OCI-LY7 (cell line): ENCODE measurements around the gene CRACR2B. TPM values are rescaled to one million over a fixed set of nuclear protein-coding genes. Genes with fewer than 3 reads are reported as not detected.

Experiments used
- BruUV-seq: library from RNA; stranded (reverse); fragments of 400-500 nt; replicated peaks from 2 replicates; lab custom pipeline; 2021; lab: Mats Ljungman, UMichigan
- CTCF ChIA-PET: fragments of 300-600 bp; sonication (Branson Sonifier 250); formaldehyde crosslinking; loops from one replicate; lab custom pipeline; 2022; ENCODE audit warnings: antibody characterized with exemption; ENCODE audit not compliant: unreplicated experiment; lab: Charles Lee
- POLR2A ChIA-PET: fragments of 300-600 bp; sonication (Branson Sonifier 250); formaldehyde crosslinking; loops from one replicate; lab custom pipeline; 2022; ENCODE audit warnings: antibody characterized with exemption; lab: Charles Lee
- DNase-seq: peaks from one replicate; pipeline ENCODE4 v3.0.0-alpha.2; 2015; ENCODE audit warnings: low spot score
- H2AFZ ChIP-seq: fragments of 200-600 bp; sonication (generic), shearing (Covaris generic); 2 replicates; pipeline ENCODE4 v1.6.1; 2014; ENCODE audit warnings: mild to moderate bottlenecking, antibody characterized with exemption, low read length, moderate library complexity
- H3K27ac ChIP-seq: fragments of 200-600 bp; sonication (generic); 2 replicates; pipeline ENCODE4 v1.5.1; 2014; ENCODE audit warnings: mixed run types, low read depth, mild to moderate bottlenecking, moderate library complexity, low read length, inconsistent platforms; ENCODE audit not compliant: poor library complexity, severe bottlenecking
- H3K36me3 ChIP-seq: fragments of 200-600 bp; sonication (generic); 2 replicates; pipeline ENCODE4 v1.6.1; 2014; ENCODE audit warnings: mild to moderate bottlenecking, antibody characterized with exemption, low read length, moderate library complexity, mixed read lengths; ENCODE audit not compliant: insufficient read depth
- H3K4me1 ChIP-seq: fragments of 200-600 bp; sonication (generic); 2 replicates; pipeline ENCODE4 v1.5.1; 2014; ENCODE audit warnings: mild to moderate bottlenecking, low read length; ENCODE audit not compliant: insufficient read depth, poor library complexity, severe bottlenecking
- H3K4me2 ChIP-seq: fragments of 200-600 bp; sonication (generic); 2 replicates; pipeline ENCODE4 v1.6.1; 2014; ENCODE audit warnings: mild to moderate bottlenecking, low read length
- H3K4me3 ChIP-seq: fragments of 200-600 bp; sonication (generic); 2 replicates; pipeline ENCODE4 v1.5.1; 2014; ENCODE audit warnings: mild to moderate bottlenecking, low read depth, low read length; ENCODE audit not compliant: poor library complexity, severe bottlenecking
- H3K79me2 ChIP-seq: fragments of 200-600 bp; sonication (generic); 2 replicates; pipeline ENCODE4 v1.6.1; 2016; ENCODE audit warnings: low read depth, mild to moderate bottlenecking, low read length, moderate library complexity, mixed read lengths; ENCODE audit not compliant: insufficient read depth
- H3K9me2 ChIP-seq: fragments of 200-600 bp; sonication (generic); 2 replicates; pipeline ENCODE4 v1.6.1; 2016; ENCODE audit warnings: mild to moderate bottlenecking, low read length, mixed read lengths; ENCODE audit not compliant: insufficient read depth
- H3K9me3 ChIP-seq: fragments of 200-600 bp; sonication (generic); 2 replicates; pipeline ENCODE4 v1.6.1; 2014; ENCODE audit warnings: mild to moderate bottlenecking, mixed run types, low read length, mixed read lengths
- H4K20me1 ChIP-seq: fragments of 200-600 bp; sonication (generic); 2 replicates; pipeline ENCODE4 v1.6.1; 2014; ENCODE audit warnings: mild to moderate bottlenecking, antibody characterized with exemption, low read length, moderate library complexity, mixed read lengths; ENCODE audit not compliant: insufficient read depth
- CTCF ChIP-seq: fragments of 200-600 bp; sonication (generic); conservative IDR thresholded peaks from 2 replicates; pipeline ENCODE4 v1.5.1; 2014; ENCODE audit warnings: mild to moderate bottlenecking, antibody characterized with exemption, low read length, moderate library complexity, mixed read lengths
- EZH2phosphoT487 ChIP-seq: fragments of 200-600 bp; sonication (generic); IDR thresholded peaks from 2 replicates; pipeline ENCODE4 v1.6.1; 2018; ENCODE audit warnings: low read depth, borderline replicate concordance, mild to moderate bottlenecking, mixed run types, antibody characterized with exemption, low read length, moderate library complexity, mixed read lengths
- intact Hi-C: fragments of 100-400 bp; cut with micrococcal nuclease; formaldehyde crosslinking; loops from one replicate; pipeline ENCODE4 v1.10.0; 2022; ENCODE audit not compliant: unreplicated experiment
- total RNA-seq, 2 experiments: library from RNA; depleted of rRNA in 1 of 2; stranded (reverse); fragments of >200 nt in 1 of 2; shearing (Covaris generic) in 1 of 2; gene quantifications; 2 replicates each; pipeline ENCODE4 v1.2.3, GENCODE V29; 2014 to 2022

Gene CRACR2B
- total RNA-seq, 2 experiments from 2014 or later: 2.8 to 20.1 TPM

GRCh38 chr11:828506-829175 lies 922 bp downstream of the CRACR2B start:
- Histone ChIP-seq H3K4me2 (0 out of 2 replicates have a peak overlapping the region, but pooled peaks have one; percentile 68), H3K27ac (no peak overlapping the region), H3K36me3 (no peaks in the 10 kb centered on the region), H3K79me2 (no peaks in the 10 kb centered on the region), H3K9me2 (no peaks in the 10 kb centered on the region), H3K4me3 (no peak overlapping the region), H2AFZ (no peak overlapping the region), H3K9me3 (no peaks in the 10 kb centered on the region), H4K20me1 (no peaks in the 10 kb centered on the region), H3K4me1 (peaks cover 36% of the 10 kb centered on the region)
- no peak for DNase-seq
- intact Hi-C loops: no loop called here
- CTCF ChIA-PET: no interaction called here
- BruUV-seq: no TSS peak
- POLR2A ChIA-PET: interaction anchor here (0.7 kb wide), 1 partner anchor 14 kb away, joined by 3 read pairs; the partner anchor contains the start of gene TSPAN4
- TF ChIP-seq CTCF (no peak), EZH2phosphoT487 (no peak)

GRCh38 chr11:829176-829846 lies 1.6 kb downstream of the CRACR2B start:
- no peak for DNase-seq
- Histone ChIP-seq H3K4me1 (peaks cover 36% of the 10 kb centered on the region), H3K79me2 (no peaks in the 10 kb centered on the region), H3K9me3 (no peaks in the 10 kb centered on the region), H3K4me2 (peak overlapping the region; percentile 68), H3K27ac (no peak overlapping the region), H3K9me2 (no peaks in the 10 kb centered on the region), H3K36me3 (no peaks in the 10 kb centered on the region), H3K4me3 (peak overlapping the region; percentile 29), H4K20me1 (no peaks in the 10 kb centered on the region), H2AFZ (no peak overlapping the region)
- BruUV-seq: no TSS peak
- TF ChIP-seq CTCF: no peak
- TF ChIP-seq EZH2phosphoT487: no peak
- intact Hi-C loops: no loop called here
- CTCF ChIA-PET: no interaction called here
- POLR2A ChIA-PET: interaction anchor here (0.7 to 1.0 kb wide), 2 partner anchors 14 kb away, joined by 3 to 4 read pairs; partner anchors contain the start of gene TSPAN4

- POLR2A ChIA-PET: interaction anchor here (1.0 kb wide), 1 partner anchor 13 kb away, joined by 4 read pairs; no protein-coding TSS in a partner anchor
- no peaks in the 10 kb centered on the region for H4K20me1 ChIP-seq
- CTCF ChIA-PET: no interaction called here
- H3K36me3 ChIP-seq: no peaks in the 10 kb centered on the region
- no peaks in the 10 kb centered on the region for H3K79me2 ChIP-seq
- no peak overlapping the region for H2AFZ ChIP-seq
- no peak overlapping the region for H3K27ac ChIP-seq
- intact Hi-C loops: no loop called here
- no peak for TF ChIP-seq EZH2phosphoT487
- no peak for TF ChIP-seq CTCF
- peak overlapping the region; percentile 29 for H3K4me3 ChIP-seq
- H3K9me2 ChIP-seq: no peaks in the 10 kb centered on the region
- peak overlapping the region; percentile 68 for H3K4me2 ChIP-seq
- BruUV-seq: no TSS peak
- DNase-seq: no peak
- peaks cover 36% of the 10 kb centered on the region for H3K4me1 ChIP-seq
- H3K9me3 ChIP-seq: no peaks in the 10 kb centered on the region
These were observed 2.2 kb downstream of the CRACR2B start for GRCh38 chr11:829847-830294.
